NCI-H774 (cell line): ENCODE results near the gene CHST3.

Experiments used
- DNase-seq: peaks from one replicate; lab custom pipeline; 2025; lab: John Stamatoyannopoulos, UW

CHST3 gene

DNA sequence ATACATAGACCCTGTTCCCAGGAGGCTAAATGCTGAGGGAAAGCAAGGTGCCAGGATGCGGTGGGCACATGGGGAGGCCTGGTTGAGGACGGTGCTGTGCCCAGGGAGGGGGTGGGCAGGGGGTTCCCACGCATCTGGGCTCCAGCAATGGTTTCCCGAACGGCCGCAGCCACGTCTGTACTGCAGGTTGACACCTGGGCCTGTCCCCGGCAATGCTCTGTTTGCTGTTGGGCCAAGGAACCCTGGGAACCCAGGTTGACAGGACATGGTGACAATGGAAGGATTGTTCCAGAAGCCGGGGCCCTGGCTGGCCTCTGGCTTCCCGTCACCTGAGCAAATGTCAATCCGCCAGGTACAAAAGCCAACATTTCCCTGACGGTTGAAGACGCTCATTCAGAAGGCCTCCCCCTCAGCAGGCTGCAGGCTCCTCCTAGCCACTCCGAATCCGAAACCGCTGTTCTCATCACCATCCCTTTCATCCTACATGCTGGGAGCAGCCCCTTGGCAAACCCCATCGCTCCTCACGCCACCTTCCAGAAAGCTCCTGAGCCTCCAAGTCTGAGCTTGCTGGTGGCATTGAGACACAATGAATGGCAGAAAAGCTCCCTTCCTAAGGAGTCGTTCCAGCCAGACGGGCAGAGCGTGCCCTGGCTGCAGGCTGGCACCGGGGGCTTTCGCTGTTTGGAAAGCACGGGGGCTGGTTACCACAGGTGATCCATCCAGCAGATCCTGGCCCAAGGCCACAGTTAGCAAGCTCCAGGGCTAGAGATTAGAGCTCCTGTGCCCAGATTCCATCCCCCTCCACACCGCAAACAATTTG is 92.9 kb downstream of the CHST3 start:
- no peak for DNase-seq

GRCh38 chr10:72058347-72058898 is 94.2 kb downstream of the CHST3 start:
- no peak for DNase-seq

DNA sequence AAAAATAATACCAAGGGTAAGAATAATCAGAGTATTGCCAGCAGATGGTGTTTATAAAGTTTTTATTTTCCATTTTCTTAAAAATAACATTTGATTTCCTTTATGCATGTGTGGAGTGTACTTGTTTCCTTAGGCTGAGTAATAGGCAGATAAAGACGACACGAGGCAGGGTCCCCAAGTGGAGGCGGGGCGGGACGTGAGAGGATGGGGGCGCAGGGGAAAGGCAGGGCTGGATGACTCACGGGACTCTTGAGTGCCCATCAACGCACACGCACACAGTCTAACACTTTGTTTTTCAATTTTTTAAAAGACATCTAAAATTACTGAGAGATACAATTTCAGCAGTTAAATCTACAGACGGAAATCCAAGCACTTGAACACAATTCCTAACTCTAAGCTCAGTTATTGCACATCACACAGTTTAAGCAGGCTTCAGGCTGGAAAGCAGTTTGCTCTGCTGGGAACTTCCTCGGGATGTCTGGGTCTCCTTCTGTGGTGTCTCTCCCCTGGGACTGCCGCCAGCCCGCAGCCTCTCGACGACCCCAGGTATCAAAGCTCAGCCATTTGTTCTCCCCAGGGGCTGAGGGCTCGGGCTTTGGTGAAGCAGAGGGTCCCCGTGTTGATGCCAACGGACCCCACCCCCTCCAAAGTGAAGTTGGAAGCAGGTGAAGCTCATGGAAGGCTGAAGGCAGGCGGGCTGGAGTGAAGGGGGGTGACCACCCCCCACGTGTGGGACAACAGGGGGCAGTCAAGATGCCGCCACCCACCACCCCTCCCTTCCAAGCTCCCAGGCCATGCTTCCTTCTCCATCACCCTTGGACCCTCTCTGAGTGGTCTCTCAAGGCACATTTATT is 95.0 kb downstream of the CHST3 start:
- no peak for DNase-seq

DNA sequence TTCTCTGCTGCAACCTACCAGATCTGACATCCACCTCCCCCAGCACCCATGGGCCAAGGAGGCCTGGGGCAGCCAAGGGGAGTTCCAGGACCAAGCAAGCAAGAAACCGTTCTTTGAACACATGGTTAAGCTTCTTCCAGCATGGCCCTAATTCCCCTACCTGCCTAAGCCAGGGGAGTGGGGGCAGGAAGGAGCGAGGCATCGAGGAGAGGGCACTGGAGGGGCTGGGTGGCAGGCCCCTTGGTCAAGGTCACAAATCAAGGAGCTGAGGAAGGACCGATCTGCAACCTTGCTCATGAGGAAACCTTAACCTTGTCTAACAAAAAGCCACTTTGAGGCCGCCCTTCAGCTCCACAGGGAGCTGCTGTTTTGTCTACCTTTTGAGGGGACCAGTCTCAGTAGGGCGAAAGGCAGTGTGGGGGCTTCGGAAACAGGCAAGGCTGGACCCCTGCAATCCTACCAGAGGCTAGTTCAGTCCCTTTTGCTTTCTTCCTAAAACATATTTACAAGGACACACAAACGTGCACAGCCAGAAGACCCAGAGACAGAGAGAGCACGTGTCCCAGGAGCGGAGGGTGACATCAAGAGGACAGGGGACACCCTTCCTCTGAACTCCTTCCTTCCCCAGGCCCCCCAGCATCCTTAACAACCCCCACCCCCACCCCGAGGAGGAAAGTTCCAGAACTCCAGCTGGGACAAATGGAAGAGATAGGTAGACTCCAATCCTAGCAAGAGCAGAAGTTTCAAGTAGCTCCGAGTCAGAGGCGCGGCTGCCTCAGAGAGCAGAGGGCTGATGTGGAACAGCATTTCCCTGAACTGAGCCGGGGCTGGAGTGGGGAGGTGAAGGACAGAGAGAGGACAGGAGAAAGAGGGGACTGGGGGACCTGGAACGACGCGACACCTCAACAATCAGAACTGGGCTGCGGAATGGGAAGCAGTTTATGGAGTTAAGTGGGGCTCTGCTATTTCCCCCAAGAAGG is 95.9 kb downstream of the CHST3 start:
- no peak for DNase-seq

- no peak for DNase-seq
Measured at GRCh38 chr10:72061491-72061890, 97.3 kb downstream of the CHST3 start.

GRCh38 chr10:72061930-72062329 is 97.7 kb downstream of the CHST3 start:
- no peak for DNase-seq

- DNase-seq, result no peak
Measured at GRCh38 chr10:72062382-72062781, 98.2 kb downstream of the CHST3 start.
